ENCODE results near the gene SLC27A4. TPM values are rescaled to one million over a fixed set of nuclear protein-coding genes. Genes with fewer than 3 reads are reported as not detected.
"Not testable (repeated sequence)": the region's sequence is repeated elsewhere in the genome, so short reads cannot be mapped to it uniquely, and the experiment has no call there.

The SLC27A4 gene
- total RNA-seq, 6 experiments from 2014 or later, result 15.8 to 97.3 (median 24.1) TPM

DNA sequence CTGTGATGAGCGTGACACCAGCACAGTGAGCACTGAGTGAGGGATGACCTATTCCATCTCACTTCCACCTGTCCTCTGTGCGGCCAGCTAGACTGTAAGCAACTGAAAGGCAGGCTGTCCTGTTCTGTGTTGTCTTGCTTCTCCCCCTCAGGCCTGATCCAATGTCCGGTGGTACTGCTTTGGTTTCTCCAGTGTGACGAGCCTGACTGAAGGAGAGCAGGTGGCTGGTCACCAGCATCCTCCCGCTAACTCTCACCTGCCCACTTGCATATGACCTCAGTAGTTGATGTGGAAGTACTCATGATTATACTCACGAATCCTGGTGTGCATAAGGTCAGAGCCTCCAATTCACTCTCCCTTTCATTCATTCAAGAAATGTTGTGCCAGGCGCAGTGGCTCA is 2.4 kb upstream of the SLC27A4 start:
- H3K27ac ChIP-seq, result no peak overlapping the region
- H3K36me3 ChIP-seq, result peaks cover 0 to 3% (median under 1%) of the 10 kb centered on the region in 4 donors
- H3K27me3 ChIP-seq, result no peaks in the 10 kb centered on the region
- no peak overlapping the region for H3K4me3 ChIP-seq
- no peaks in the 10 kb centered on the region for H3K9me3 ChIP-seq
- WGBS (ENCODE audit: insufficient coverage, low coverage, low lambda C conversion rate, missing lambda C conversion rate), result 90% methylated on average over 6 of the region's 7 CpGs
- DNase-seq, result no peak
- no peak for ATAC-seq
- intact Hi-C loops (cut with DNase I), result no loop called here
- TF ChIP-seq POLR2A (IDR thresholded peaks at IDR 0.05), result no peak
- no peak for TF ChIP-seq CTCF (IDR thresholded peaks at IDR 0.05)
- peaks cover 0 to 6% (median 0%) of the 10 kb centered on the region in 4 donors for H3K4me1 ChIP-seq

GRCh38 chr9:128338852-128339614 is 1.3 kb upstream of the SLC27A4 start:
- H3K4me1 ChIP-seq; H3K36me3 ChIP-seq; DNase-seq; H3K27me3 ChIP-seq; H3K27ac ChIP-seq; H3K4me3 ChIP-seq; H3K9me3 ChIP-seq; ATAC-seq; intact Hi-C loops (cut with DNase I): not testable (repeated sequence)
- WGBS (ENCODE audit: insufficient coverage, low coverage, low lambda C conversion rate, missing lambda C conversion rate), result 69% methylated on average over 5 of the region's 15 CpGs

DNA sequence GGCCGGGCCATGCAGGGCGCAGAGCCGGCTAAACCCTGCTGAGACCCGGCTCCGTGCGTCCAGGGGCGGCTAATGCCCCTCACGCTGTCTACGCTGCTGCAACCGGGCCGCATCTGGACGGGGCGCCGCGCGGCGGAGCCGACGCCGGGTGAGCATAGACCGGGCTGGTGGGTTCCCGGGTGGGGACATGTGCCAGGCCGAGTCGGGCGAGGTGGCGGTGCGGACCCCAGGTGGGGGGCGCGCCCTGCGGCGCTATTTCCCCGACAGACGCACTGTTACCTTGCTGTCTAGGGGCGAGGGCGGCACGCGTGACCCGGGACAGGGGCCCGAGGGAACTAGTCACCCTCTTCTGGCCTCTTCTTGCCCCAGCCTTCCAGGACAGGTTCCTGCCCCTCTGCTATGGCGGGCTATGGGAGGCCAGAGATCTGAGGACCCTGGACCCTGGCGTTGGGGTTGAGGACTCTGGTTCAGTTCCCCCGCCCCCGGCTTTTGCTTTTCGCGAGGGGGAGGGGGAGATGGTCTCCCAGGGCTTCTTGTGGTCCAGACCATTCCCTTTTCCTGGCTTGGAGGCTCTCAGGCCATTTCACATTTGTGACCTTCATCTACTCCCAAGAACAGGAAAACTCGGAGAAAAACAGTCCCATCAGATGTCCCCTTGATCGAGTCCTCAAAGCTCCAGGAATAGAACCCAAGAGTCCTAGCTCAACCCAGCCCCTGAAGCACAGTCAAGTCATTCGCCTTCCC is 536 bp downstream of the SLC27A4 start:
- TF ChIP-seq CTCF (IDR thresholded peaks at IDR 0.05), result no peak
- peak; percentile 5 for TF ChIP-seq POLR2A (IDR thresholded peaks at IDR 0.05)
- peaks cover 0 to 6% (median 0%) of the 10 kb centered on the region in 4 donors for H3K4me1 ChIP-seq
- no peaks in the 10 kb centered on the region for H3K9me3 ChIP-seq
- peak overlapping the region; percentile 23 to 64 (median 61) for H3K27ac ChIP-seq
- H3K36me3 ChIP-seq, result peaks cover 0 to 27% (median 2%) of the 10 kb centered on the region in 4 donors
- intact Hi-C loops (cut with DNase I), result loop anchor here (10.0 kb wide), 1 partner anchor 46 kb away; no protein-coding TSS in a partner anchor
- ATAC-seq, result peak; percentile 5 to 17 (median 10)
- 5% methylated on average over 3 of the region's 48 CpGs for WGBS (ENCODE audit: insufficient coverage, low coverage, low lambda C conversion rate, missing lambda C conversion rate)
- peak overlapping the region; percentile 59 to 82 (median 74) for H3K4me3 ChIP-seq
- DNase-seq, result peak in 2 of 3 donors; percentile 31 to 65
- H3K27me3 ChIP-seq, result no peaks in the 10 kb centered on the region

GRCh38 chr9:128341435-128341849 is 1.1 kb downstream of the SLC27A4 start:
- Histone ChIP-seq H3K9me3 (no peaks in the 10 kb centered on the region), H3K36me3 (peaks cover 0 to 29% (median 2%) of the 10 kb centered on the region in 4 donors), H3K4me1 (peaks cover 0 to 6% (median 0%) of the 10 kb centered on the region in 4 donors), H3K27ac (peak overlapping the region in 1 of 3 donors; percentile 61), H3K27me3 (no peaks in the 10 kb centered on the region), H3K4me3 (peak overlapping the region; percentile 59 to 82 (median 74))
- 0% methylated on average over 2 of the region's 13 CpGs for whole genome bisulfite sequencing (ENCODE audit: insufficient coverage, low coverage, low lambda C conversion rate, missing lambda C conversion rate)
- TF ChIP-seq POLR2A (IDR thresholded peaks at IDR 0.05) (no peak), CTCF (IDR thresholded peaks at IDR 0.05) (peak; percentile 62 to 69 (median 66))
- intact Hi-C loops (cut with DNase I), result loop anchor here (10.0 kb wide), 1 partner anchor 47 kb away; no protein-coding TSS in a partner anchor
- ATAC-seq (peak; percentile 61 to 72 (median 66)), DNase-seq (peak in 2 of 3 donors; percentile 60 to 72)
